ENCODE data around the gene MAMDC2. TPM values are rescaled to one million over a fixed set of nuclear protein-coding genes. Genes with fewer than 3 reads are reported as not detected.

Gene MAMDC2
- total and polyA plus RNA-seq, 2 of the 4 experiments (the other 2 are of a cell fraction) = 5.0 to 5.2 TPM

- peak overlapping the region; percentile 98 for H2AFZ ChIP-seq (replicated peaks; ENCODE audit: low read length, poor library complexity)
- 19% methylated on average over 3 of the region's 26 CpGs; no CpG with 5 or more reads in 1 of the 2 experiments for WGBS, 2 experiments (ENCODE audit: extremely low coverage in 2 of 2, insufficient read length in 1 of 2)
- H3K18ac ChIP-seq (ENCODE audit: low read depth, low read length) = peak overlapping the region; percentile 6; the same call in 1 of the 2 replicates
- no peak overlapping the region for H3K56ac ChIP-seq (ENCODE audit: extremely low read depth, insufficient read depth, low read length)
- intact Hi-C loops (cut with micrococcal nuclease) (loop anchor here (5.0 kb wide), 1 partner anchor 72 kb away; no protein-coding TSS in a partner anchor), dilution Hi-C loops (cut with HindIII; ENCODE audit: low sequenced_read_pairs, unreplicated experiment) (no loop called here), in situ Hi-C loops (cut with MboI; ENCODE audit: low sequenced_read_pairs) (no loop called here)
- peak overlapping the region; percentile 61 for H3K14ac ChIP-seq (replicated peaks; ENCODE audit: low read depth, low read length)
- no TSS peak for BruUV-seq (replicated peaks)
- peak overlapping the region; percentile 74 for H2AK9ac ChIP-seq (replicated peaks; ENCODE audit: low read depth, low read length, poor library complexity)
- no peaks in the 10 kb centered on the region for H3K36me3 ChIP-seq (ENCODE audit: control insufficient read depth, insufficient read depth, low read length)
- no peaks in the 10 kb centered on the region for H4K20me1 ChIP-seq (ENCODE audit: insufficient read depth, low read length)
- H2BK20ac ChIP-seq (ENCODE audit: low read depth, low read length) = peak overlapping the region; percentile 71
- peak overlapping the region; percentile 71 for H3K4ac ChIP-seq (ENCODE audit: low read depth, low read length)
- ATAC-seq (ENCODE audit: low read depth) (peak; percentile 73), DNase-seq (peak; percentile 63)
- H3K4me3 ChIP-seq (ENCODE audit: insufficient read depth, low read depth, low read length) = peak overlapping the region; percentile 57
- TF ChIP-seq RFX5 (IDR thresholded peaks at IDR 0.05; ENCODE audit: low read depth, low read length) (no peak), FOS (IDR thresholded peaks at IDR 0.05; ENCODE audit: low read depth, low read length) (peak; percentile 57), RAD21 (IDR thresholded peaks at IDR 0.05; ENCODE audit: low read length) (no peak), SMC3 (IDR thresholded peaks at IDR 0.05; ENCODE audit: low read depth, low read length) (no peak), MAFK (IDR thresholded peaks at IDR 0.05; ENCODE audit: low read depth, low read length) (no peak), MAZ (IDR thresholded peaks at IDR 0.05; ENCODE audit: borderline replicate concordance, low read depth, low read length) (no peak)
- TF ChIP-seq, protein P1, sequence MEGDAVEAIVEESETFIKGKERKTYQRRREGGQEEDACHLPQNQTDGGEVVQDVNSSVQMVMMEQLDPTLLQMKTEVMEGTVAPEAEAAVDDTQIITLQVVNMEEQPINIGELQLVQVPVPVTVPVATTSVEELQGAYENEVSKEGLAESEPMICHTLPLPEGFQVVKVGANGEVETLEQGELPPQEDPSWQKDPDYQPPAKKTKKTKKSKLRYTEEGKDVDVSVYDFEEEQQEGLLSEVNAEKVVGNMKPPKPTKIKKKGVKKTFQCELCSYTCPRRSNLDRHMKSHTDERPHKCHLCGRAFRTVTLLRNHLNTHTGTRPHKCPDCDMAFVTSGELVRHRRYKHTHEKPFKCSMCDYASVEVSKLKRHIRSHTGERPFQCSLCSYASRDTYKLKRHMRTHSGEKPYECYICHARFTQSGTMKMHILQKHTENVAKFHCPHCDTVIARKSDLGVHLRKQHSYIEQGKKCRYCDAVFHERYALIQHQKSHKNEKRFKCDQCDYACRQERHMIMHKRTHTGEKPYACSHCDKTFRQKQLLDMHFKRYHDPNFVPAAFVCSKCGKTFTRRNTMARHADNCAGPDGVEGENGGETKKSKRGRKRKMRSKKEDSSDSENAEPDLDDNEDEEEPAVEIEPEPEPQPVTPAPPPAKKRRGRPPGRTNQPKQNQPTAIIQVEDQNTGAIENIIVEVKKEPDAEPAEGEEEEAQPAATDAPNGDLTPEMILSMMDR (conservative IDR thresholded peaks at IDR 0.05; ENCODE audit: low read depth, low read length) = no peak
- CTCF ChIA-PET = interaction anchor here (0.9 to 1.6 kb wide), 4 partner anchors 10 to 73 kb away, joined by 4 to 6 read pairs (median 4); no protein-coding TSS in a partner anchor
- peaks cover 15% of the 10 kb centered on the region for H3K4me1 ChIP-seq (ENCODE audit: control insufficient read depth, insufficient read depth, low read length)
- H2BK120ac ChIP-seq (ENCODE audit: low read depth, low read length) = peak overlapping the region; percentile 89
- no peak overlapping the region for H3K27ac ChIP-seq (ENCODE audit: insufficient read depth, low read length)
- POLR2A ChIA-PET (ENCODE audit: unreplicated experiment) = interaction anchor here (1.0 to 1.1 kb wide), 2 partner anchors 67 to 69 kb away, joined by 3 to 7 read pairs; no protein-coding TSS in a partner anchor
- peaks cover 0 to 3% of the 10 kb centered on the region in 2 experiments; a peak in 1 of 4 replicates for H3K79me1 ChIP-seq (ENCODE audit: low read depth in 1 of 2, low read length in 2 of 2)
- H2AK5ac ChIP-seq (ENCODE audit: low read depth, low read length) = peak overlapping the region; percentile 45; the same call in 1 of the 2 replicates
- peak overlapping the region; percentile 7; the same call in 1 of the 2 replicates for H3K9ac ChIP-seq (ENCODE audit: low read depth, low read length)
- H4K5ac ChIP-seq (ENCODE audit: low read depth, low read length) = no peak overlapping the region
- H2BK15ac ChIP-seq (ENCODE audit: low read depth, low read length) = 0 out of 3 replicates have a peak overlapping the region, but pooled peaks have one; percentile 5
- H3K27me3 ChIP-seq (ENCODE audit: control insufficient read depth, insufficient read depth, low read length) = no peaks in the 10 kb centered on the region
- H3K9me1 ChIP-seq (ENCODE audit: insufficient read depth, low read length) = peaks cover 10% of the 10 kb centered on the region
- peak overlapping the region; percentile 76 for H3K23ac ChIP-seq (ENCODE audit: low read depth, low read length)
- no peak overlapping the region for H4K91ac ChIP-seq (ENCODE audit: insufficient read depth, low read depth, low read length)
- peak overlapping the region in 1 of 2 experiments; percentile 77; a peak in 1 of 4 replicates for H4K8ac ChIP-seq (ENCODE audit: low read depth in 2 of 2, low read length in 2 of 2)
- H3K9me3 ChIP-seq (ENCODE audit: control insufficient read depth, insufficient read depth, low read length) = no peaks in the 10 kb centered on the region
- H2BK5ac ChIP-seq (ENCODE audit: low read depth, low read length, poor library complexity, severe bottlenecking) = no peak overlapping the region
- peak overlapping the region; percentile 97 for H3K4me2 ChIP-seq (ENCODE audit: low read depth, low read length)
Observed at GRCh38 chr9:70044490-70045307, 1.1 kb downstream of the MAMDC2 start.

All from IMR-90 (cell line).